GM06990 (cell line): Measurements from ENCODE around the gene DDX59.

Source experiments
- DNase-seq: peaks from one replicate; pipeline ENCODE4 v3.0.0-alpha.2; 2011; ENCODE audit not compliant: insufficient read length; ENCODE audit errors: extremely low read depth
- H3K27me3 ChIP-seq: replicated peaks from 2 replicates; pipeline ENCODE4 v1.6.0; 2011; ENCODE audit warnings: low read length; ENCODE audit not compliant: control insufficient read depth, insufficient read depth
- H3K36me3 ChIP-seq: 2 replicates; pipeline ENCODE4 v1.5.1; 2011; ENCODE audit warnings: low read length; ENCODE audit not compliant: control insufficient read depth, insufficient read depth
- H3K4me3 ChIP-seq: replicated peaks from 2 replicates; pipeline ENCODE4 v1.5.1; 2011; ENCODE audit warnings: low read depth, mild to moderate bottlenecking, control low read depth, low read length
- CTCF ChIP-seq: IDR thresholded peaks from 2 replicates; pipeline ENCODE4 v1.5.1; 2011; ENCODE audit warnings: low read length, control low read depth, mild to moderate bottlenecking, inconsistent platforms; ENCODE audit not compliant: insufficient read depth, poor library complexity, severe bottlenecking

DDX59 gene

GRCh38 chr1:200670242-200671118, 773 bp upstream of the DDX59 start:
- TF ChIP-seq CTCF: no peak
- DNase-seq: no peak
- Histone ChIP-seq H3K36me3 (peaks cover 1% of the 10 kb centered on the region; the same call in 1 of the 2 replicates), H3K27me3 (no peaks in the 10 kb centered on the region), H3K4me3 (peak overlapping the region; percentile 84)

- H3K27me3 ChIP-seq: no peaks in the 10 kb centered on the region
- TF ChIP-seq CTCF: no peak
- DNase-seq: no peak
- peak overlapping the region; percentile 84 for H3K4me3 ChIP-seq
- peaks cover 1% of the 10 kb centered on the region for H3K36me3 ChIP-seq
Observed at GRCh38 chr1:200668514-200669313, 993 bp downstream of the DDX59 start.

- Histone ChIP-seq H3K27me3 (no peaks in the 10 kb centered on the region), H3K4me3 (no peak overlapping the region), H3K36me3 (peaks cover 5% of the 10 kb centered on the region)
- no peak for TF ChIP-seq CTCF
- DNase-seq: no peak
Observed at GRCh38 chr1:200666309-200666708, 3.4 kb downstream of the DDX59 start.

DNA sequence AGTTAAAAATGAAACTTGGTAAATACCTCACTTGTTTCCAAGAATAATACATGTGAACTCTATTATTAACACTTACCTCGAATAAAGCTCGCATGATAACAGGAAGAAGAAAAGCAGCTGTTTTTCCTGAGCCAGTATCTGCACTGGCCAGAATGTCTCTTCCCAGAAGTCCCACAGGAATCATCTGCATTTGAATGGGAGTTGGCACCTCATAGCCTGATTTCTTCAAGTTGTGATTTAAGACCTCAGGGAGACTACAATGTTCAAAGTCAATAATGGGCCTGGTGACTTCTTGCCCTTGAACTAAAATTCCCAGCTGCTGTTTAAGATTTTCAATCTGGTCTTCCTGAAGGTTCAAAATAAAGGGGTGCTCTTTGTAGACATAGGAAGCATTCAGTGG, 3.8 kb downstream of the DDX59 start:
- no peak for TF ChIP-seq CTCF
- Histone ChIP-seq H3K27me3 (no peaks in the 10 kb centered on the region), H3K36me3 (peaks cover 5% of the 10 kb centered on the region), H3K4me3 (no peak overlapping the region)
- DNase-seq: no peak

- no peak for DNase-seq
- Histone ChIP-seq H3K36me3 (peaks cover 12% of the 10 kb centered on the region), H3K4me3 (no peak overlapping the region), H3K27me3 (no peaks in the 10 kb centered on the region)
- no peak for TF ChIP-seq CTCF
Observed at GRCh38 chr1:200660719-200661118, 9.0 kb downstream of the DDX59 start.
